CD4-positive, alpha-beta T cell treated with Interleukin-12 subunit alpha and Interleukin-12 subunit beta, for 1 hour (primary cell): ENCODE data around the gene APBA2.
"Not testable (repeated sequence)": the region's sequence is repeated elsewhere in the genome, so short reads cannot be mapped to it uniquely, and the experiment has no call there.

Source experiments
- DNase-seq: peaks from one replicate; pipeline ENCODE4 v3.0.0-alpha.2; 2020

The APBA2 gene

DNA sequence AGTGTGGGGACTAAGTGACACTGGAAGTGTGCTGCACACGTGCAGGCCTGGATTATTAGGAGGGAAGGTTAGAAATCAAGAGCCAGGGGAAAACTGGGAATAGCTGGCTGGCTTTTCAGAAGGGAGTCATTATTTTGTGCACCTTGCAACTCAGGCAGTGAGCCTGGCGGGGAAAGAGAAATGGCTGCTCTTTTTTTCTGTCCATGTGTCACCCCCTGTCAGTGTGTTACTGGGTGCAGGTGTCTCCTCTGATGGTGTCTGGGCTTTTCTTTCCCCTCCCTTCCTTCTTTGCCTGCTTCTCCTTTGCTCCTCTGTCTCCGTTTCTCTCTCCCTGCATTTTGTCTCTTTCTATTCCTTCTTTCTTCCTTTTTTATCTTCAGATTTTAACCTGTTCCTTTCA, 130.7 kb downstream of the APBA2 start:
- DNase-seq: no peak

DNA sequence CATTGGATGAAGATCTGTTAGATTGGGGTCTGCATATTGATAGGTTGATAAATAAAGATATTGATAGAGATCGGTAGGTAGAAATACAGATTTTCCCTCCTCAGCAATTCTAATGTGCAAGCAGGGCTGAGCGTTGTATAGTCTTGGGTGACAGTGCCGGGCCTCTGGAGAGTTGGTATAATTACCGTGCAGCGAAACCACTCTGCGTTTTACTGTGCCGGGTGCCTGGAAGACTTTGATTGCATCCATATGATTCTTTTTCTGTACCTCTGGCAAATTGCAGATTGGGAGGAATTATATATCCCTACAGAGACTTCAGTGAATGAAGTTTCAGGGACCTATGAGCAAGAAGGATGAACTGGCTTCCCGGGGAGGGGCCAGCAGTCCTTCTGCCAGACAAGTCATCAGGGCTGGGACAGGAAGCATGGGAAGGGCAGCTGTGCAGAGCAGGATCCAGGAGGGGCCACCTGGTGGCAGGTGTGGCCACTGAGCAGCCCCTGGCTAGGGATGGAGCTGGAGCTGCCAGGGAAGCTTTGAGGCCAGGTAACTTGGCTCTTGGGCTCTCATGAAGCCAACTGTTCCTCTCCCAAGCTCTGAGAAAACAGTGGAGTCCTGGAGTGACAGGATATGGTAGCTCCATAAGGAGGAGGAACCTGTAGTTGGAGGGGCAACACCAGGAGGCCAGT, 132.5 kb downstream of the APBA2 start:
- no peak for DNase-seq

DNA sequence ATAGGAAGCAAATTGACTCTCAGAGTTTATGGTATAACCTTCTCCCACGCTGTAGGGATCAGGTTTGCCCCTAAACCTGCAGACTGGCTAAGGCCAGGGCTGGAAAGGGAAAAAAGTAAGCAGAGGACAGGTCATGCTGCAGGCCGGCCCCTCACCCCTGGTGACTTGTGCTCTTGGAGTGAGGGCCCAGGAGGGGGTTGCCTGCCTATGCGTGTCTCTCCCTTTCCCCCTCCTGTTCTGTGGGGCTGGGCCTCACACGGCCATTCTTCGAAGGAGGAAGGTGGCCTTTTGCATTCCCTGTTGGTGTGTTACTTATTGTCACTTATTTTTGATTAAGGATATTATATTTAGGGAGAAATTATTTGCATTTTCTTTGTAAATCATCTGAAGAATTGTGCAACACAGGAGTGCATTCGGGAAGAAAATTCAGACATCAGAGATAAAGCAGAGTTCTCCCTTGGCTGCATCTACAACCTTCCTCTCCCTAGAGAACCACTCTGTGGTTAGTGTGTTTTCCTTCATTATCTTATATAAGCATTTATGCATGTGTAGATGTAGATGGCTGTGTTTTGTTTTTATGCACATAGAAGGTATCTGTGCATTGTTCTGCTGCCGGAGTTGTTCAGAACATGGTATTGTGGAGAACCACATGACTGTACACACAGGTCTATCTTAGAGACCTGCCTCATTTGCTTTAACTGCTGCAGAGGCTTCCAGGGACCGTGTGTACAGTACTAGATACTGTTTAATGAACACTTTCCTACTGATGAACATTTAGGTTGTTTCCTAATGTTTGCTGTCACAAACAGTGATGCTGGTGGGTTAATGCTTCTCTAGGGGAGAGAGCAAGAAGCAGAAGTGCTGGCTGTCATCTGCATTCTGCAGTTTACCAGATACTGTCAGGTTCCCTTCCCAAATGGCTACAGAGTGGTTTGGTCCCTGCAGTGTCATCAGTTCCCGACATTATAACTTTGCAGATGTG, 133.5 kb downstream of the APBA2 start:
- DNase-seq: no peak

DNA sequence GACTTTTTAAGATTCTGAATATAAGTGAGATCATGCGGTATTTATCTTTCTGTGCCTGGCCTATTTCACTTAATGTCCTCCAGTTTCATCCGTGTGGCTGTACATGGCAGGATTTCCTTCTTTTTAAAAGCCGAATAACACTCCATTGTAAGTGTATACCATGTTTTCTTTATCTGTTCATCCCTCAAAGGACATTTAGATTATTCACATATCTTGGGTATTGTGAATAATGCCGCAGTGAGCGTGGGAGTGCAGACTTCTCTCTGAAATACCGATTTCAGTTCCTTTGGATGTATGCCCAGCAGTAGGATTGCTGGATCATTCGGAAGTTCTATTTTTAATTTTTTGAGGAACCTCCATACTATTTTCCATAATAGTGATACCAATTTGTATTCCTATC, 136.1 kb downstream of the APBA2 start:
- DNase-seq: no peak

DNA sequence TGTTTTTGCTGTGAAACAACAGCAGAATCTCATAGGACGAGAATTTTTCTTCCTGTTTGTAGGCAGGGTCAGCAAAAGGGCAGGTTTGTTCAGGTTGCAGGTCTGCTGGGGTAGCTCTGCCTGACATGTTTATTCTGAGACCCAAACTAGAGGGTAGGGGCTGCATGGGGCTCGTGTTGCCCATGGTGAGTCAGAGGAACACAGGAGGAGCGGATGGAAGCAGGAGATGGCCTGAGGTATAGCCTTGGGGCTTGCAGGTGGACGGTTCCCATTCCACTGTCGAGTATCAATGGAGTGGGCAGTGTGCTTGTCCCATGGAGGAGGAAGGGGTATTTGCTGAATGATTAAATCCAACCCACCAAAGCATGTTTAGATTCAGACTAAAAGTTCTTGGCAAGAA, 138.9 kb downstream of the APBA2 start:
- DNase-seq: no peak

DNA sequence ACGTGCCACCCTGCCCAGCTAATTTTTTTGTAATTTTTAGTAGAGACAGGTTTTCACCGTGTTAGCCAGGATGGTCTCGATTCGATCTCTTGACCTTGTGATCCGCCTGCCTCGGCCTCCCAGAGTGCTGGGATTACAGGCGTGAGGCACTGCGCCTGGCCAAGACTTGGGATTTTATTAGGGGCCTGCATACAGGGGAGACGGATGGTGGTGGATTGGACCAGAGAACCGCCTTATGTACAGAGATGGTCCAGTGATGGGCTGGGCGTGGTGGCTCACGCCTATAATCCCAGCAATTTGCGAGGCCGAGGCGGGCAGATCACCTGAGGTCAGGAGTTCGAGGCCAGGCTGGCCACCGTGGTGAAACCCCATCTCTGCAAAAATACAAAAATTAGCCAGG, 139.6 kb downstream of the APBA2 start:
- not testable (repeated sequence) for DNase-seq

DNA sequence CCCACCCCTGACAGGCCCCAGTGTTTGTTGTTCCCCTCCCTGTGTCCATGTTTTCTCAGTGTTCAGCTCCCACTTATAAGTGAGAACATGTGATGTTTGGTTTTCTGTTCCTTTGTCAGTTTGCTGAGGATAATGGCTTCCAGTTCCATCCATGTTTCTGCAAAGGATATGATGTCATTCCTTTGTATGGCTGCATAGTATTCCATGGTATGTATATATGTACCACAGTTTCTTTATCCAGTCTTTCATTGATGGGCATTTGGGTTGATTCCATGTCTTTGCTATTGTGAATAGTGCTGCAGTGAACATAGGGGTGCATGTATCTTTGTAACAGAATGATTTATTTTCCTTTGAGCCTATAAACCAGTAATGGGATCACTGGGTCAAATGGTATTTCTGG, 142.4 kb downstream of the APBA2 start:
- not testable (repeated sequence) for DNase-seq

DNA sequence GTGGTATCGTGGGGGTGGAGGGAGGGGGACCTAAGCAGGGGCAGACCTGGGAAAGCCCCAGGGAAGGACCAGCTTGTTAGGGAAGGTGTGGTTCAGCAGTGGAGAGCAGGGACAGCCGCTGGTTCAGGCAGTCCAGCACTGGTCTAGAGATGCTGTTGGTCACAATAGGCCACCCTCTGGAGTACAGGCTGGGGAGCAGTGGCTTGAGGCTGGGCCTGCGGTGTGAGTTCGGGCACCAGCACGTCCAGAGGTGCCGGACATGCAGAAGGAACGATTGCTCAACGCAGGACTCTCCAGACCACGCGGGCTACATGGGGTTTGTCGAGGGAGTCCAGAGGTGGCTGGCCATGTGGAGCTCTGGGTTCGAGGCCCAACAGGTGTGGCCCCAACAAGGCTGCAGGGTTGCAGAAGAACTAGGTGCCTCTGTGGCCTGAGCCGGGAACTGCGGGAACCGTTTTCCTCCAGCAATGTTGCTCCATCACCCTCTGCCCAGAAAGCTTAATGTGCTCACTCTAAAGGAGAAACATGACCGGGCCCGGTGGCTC, 143.9 kb downstream of the APBA2 start:
- no peak for DNase-seq

DNA sequence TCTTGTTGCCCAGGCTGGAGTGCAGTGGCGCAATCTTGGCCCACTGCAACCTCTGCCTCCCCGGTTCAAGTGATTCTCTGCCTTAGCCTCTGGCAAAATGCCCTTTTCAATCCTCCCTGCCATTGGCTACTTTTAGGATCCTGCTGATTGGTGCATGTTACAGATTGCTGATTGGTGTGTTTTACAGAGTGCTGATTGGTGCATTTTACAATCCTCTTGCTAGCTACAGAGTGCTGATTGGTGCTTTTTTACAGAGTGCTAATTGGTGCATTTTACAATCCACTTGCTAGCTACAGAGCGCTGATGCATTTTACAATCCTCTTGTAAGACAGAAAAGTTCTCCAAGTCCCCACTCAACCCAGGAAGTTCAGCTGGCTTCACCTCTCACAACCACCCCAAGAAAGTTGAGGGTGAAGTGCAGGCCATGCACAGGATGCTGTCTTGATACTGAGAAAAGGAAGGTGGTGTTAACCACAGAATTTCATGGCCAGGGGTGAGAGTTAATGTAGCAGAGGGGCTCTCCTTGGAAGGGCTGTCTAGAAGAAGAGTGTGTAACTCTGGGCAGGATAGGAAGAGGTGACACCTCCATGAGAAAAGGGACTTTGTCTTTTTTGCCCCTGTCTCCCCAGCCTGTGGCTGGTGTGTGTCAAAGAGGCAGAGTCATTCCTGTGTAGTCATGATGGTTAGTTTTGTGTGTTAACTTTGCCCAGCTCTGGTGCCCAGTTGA, 145.9 kb downstream of the APBA2 start:
- peak; percentile 14 for DNase-seq

DNA sequence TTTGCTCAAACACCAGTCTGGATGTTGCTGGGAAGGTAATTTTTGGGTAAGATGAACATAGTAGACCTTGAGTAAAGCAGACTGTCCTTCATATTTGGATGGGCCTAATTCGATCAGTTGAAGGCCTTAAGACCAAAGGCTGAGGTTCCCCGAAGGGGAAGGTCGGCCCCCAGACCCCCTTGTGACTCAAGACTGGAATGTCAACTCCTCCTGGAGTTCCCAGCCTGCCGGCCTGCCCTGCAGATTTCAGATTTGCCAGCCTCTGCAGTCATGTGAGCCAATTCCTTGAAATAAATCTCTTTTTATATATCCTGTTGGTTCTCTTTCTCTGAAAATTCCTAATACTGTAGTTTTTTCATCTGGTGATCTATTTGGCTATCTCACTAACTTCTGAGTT, 146.5 kb downstream of the APBA2 start:
- no peak for DNase-seq

DNA sequence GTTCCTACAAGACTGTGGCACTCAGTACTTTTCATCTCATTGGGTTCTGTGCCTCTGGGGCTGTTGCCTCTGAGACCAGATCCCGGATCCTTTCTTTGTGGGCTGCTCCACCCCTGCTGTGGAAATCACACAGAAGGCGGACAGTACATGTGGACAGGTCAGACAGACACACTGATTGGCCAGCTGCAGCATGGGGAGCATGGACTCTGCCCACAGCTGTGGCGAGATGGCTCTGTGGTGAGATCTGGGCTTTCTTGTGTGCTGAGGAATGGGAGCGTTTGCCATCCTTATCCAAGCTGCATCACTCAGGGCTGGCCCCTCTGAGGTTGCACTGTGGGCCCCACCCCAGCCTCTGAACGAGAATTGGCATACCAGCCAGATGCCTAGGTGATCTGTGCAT, 147.0 kb downstream of the APBA2 start:
- no peak for DNase-seq

DNA sequence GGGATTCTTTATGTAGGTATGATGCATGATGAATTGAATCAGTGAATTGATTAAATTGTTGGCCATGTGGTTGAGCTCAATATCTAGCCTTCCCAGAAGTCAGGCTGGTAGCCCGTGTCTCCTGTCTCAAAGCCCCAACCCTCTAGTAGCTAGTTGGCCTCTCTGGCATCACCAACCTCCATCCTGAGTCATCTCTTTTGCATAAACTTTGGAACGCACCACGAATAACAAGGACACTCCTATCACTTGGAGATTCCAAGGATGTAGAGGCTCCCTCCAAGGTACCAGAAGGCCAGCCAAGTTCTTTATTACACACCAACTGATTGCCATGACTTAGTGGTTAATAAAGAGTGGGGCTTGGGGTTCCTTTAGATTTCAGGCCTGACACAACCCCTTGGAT, 148.4 kb downstream of the APBA2 start:
- no peak for DNase-seq

DNA sequence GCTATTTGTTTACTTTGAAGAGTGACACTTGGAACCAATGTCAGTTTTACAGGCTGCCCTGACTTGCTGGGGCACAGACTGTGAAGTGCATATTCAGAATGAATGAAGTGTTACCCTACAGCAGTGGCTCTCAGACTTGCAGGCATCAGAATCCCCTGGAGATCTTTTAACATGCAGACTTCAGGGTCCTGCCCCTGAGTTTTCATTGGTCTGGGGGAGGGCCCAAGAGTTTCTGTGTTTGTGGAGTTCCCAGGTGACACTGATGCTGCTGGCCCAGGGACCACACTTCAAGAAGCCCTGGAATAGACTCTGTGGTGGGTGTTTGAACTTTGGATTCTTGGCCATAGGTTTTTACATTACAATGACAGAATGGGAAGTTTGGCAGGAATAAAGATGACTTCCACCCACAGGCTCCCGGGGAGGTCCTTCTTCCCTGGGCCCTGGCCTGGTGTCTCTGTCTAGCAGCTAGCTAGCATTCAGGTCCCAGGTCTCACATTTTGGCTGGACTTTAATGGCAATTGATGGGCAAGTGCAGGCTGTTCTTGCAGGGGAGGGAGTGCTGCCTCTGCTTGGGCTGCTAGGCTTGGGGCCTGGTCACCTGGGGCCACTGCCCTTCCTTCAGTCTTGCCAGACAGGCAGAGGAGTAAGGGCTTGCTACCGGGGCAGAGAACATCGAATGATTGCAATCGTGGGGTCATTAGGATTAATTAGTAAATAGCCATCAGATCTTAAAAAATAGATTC, 149.0 kb downstream of the APBA2 start:
- DNase-seq: no peak

DNA sequence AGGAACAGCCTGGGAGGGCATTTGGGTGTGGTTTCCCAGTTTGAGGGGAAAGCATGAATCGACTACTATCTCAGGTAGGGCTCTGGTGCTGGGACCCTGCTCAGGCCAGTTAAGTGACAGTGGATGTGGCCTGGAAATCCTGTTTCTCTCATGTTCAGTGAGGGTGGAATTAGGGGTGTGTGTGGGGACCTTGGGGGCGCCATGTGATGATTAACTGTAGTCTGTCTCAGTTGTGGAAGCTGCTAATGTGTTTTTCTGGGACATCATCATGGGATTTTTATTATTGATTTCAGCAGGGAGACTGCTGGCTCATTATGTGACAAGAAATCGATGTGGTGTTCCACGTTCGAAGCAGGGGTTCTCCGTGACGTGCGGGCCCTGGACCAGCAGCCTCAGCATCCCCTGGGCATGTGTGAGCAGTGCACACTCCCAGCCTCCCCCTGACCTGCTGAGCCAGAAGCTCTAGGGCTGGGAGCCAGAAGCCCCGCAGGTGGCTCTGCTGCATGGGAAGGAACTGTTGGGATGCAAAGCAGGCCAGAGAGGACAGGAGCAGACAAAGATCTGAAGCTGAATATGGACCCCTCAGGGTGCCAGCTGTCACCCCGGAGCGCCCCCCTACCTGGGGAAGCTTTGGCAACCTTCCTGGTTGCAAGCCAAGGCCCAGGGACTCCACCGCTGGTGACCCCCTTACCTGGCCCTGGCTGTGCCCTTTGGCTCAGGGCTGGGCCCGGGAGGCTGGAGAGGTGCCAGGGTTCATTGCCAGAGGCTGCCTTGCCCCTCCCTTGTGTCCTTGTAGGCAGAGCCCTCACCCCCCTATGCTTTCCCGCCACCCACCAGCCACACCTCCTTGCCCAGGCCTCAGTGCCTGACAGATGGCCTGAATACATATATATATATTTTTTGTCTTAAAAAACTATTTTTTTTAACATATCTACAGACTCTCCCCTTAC, 149.8 kb downstream of the APBA2 start:
- DNase-seq: no peak

DNA sequence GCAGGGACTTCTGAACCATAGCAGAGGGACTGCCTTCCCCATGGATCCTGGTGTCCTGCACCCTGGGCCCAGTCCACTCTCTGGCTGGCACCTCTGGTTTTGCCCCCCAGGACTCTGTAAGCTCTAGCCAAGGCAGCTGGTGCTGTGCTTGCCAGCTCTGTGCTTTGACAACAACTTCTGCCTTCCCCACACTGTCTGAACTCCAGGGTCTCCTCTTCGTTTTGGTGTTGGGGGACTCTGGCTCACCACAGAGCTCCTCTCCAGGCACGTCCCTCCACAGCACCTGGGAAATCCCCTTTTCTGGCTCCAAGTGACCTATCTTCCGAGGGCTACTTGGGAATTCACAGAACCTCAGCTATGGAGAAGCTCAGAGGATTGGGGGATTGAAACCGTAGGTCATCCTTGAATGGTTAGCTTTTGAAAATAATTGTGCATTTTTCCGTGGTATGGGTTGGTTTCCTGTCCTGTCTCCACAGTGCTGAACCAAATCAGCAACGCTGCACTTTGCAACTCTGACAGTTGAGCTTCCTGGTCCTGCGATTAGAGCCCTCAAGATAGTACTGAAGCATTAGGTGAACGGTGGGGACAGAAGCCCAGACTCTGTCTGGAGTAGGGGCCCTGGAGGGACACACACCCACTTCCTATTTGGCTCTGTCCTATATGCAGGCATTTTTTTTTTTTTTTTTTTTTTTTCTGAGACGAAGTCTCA, 152.4 kb downstream of the APBA2 start:
- no peak for DNase-seq

DNA sequence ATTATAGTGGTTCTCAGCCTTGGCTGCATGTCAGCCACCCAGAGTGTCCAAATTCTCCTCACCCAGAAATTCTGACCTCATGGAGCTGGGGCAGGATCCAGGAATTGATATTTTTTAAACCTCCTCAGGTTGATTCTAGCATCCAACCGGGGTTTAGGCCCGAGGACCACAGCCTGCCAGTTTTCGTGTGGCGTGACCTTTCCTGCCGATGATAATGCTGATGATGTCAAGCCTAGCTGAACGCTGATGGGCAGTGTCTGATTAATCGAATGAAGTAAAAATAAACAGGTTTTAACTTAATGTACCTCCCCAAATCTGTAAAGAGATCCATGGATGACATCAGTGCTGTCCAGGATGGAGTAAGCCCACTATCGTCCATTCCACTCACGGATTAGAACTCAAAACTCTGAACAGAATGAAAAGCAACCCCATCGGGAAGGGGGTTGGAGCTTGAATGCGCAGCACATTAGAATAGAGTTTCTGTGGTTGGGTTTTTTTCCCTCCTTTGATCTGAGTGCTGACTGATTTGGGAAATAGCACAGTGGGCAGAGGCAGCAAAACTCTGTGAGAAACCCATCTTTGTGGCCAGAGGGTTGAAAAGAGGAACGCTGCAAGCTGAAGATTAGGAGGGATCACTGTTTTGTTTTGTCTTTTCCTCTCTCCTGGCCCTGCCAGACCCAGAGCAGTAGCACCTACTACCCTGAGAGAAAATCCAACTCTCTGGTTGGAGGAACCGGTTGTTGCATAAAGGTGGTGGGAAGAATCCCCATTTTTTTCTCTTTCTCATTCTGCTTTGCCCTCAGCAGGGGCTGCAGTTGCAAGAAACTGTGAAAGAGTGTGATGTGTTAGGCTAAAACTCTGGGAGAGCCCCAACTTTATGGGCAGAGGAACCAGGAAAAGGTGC, 153.9 kb downstream of the APBA2 start:
- no peak for DNase-seq

DNA sequence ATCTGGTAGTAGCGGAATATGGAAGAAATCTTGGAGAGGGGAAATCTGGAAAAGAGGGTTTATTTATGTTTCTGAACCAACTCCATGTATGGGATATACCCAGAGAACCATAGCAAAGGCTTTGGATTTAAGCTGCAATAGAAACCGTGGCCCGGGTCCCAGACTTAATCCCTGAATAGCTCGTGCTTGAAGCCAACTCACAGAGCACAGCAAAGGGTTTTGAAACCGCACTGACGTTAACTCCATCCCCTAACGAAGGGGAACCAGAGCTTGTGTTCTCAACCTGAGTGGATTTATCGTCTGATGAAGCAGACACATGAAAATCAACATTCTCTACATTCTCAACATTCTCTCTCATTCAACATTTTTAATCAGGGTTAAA, 154.6 kb downstream of the APBA2 start:
- no peak for DNase-seq

DNA sequence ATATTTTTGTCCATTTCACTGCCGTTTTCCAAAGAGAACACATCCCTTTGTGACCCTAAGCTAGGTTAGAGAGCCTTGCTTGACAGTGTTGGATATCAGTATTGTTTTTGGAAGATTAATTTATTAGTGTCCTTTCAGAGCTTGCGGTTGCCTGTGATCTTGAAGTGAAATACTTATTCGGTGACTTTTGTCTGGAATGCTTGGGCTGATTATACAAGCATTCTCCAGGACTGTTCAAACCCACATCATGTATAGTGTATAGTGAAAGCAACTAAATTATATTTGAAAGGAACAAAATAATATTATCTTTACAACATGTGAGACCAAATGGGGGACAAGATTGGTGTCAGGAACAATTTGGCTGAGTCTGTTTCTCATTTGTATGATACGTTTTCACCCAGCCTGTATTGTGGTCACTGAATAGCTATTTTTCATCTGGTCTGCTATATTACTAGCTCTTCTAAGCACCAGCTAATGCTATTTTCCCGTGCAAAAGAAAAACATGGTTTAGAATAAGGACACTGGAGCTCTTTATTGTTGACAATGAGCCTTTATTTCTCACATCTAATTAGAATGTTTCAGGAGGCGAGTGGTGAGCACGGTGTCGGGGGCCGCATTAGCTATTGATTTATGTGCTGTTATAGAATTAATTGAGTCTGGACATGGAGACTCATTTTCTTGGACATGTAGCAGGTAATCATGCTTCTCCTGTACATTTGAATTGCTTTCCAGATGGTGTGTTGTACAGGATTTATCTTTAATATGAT, 158.1 kb downstream of the APBA2 start:
- no peak for DNase-seq

DNA sequence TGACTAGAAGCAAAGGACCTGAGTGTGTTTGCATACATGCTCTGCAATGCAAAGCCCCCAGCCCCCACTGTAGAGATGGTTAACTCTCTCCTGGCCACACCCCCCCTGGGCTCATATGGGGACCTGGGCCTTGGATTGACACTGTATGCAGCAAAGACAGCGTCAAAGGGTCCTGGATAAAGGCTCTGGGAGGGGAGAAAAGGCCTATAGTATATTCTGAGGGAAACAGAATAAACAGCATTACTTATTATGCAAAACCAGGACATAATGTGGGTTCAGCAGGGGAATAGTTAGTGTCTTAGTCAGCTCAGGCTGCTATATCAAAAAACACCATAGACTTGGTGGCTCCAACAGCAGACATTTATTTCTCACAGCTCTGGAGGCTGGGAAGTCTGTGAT, 158.7 kb downstream of the APBA2 start:
- no peak for DNase-seq
